HG03354 (cell line): ENCODE measurements around the gene COL26A1.

Experiments used
- ATAC-seq: cut with Tn5 transposase; IDR thresholded peaks from one replicate; pipeline ENCODE4 v1.9.1; 2021; ENCODE audit warnings: mild to moderate bottlenecking; ENCODE audit not compliant: unreplicated experiment, poor library complexity, severe bottlenecking

Gene COL26A1

DNA sequence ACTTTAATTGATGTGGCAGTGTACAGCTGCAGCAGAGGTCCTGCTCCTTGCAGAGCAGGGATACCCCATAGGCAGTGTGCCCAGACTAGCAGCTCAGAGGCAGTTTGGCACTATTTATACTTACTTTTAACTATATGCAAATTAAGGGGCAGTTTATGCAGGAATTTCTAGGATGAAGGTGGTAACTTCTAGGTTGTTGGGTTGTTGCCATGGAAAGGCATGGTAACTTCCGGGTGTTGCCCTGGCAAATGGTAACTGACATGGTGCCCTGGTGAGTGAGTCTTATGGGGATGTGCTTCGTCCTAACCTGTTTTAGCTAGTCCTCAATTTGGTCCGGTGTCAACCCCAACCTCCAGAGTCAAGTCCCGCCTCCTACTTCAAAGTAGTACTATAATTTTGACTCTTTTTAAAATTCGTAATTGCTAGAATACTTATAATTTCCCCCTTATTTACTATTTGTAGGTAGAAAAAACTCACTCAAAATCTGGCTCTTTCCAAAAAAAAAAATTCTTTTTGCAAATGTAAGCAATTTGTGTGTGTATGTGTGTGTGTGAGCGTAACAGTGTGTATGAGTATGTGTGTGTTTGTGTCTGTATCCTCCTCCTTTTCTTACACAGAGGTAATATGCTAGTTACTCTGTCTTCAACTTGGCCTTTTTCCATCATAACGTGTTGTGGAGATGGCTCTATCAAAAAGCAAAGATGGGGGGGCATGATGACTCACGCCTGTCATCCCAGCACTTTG, 5.9 kb downstream of the COL26A1 start:
- no peak for ATAC-seq

DNA sequence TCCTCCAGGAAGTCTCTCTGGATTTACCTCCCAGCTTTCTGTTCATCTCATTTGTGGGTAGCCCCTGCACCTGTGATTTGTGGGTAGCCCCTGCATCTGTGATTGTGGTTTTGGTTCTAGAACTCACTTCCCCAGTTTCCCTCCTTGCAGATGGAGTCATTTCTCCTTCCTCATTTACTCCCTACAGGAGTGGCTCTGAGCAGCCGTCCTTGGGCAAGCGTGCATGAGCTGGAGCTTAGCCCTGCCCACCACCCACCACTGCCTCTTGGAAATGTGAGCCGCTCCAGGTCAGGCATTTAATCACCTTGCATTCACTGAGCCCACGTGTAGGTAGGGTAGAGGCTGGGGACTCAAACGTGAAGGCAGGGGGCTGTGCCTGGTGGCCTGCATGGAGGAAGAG, 8.2 kb downstream of the COL26A1 start:
- ATAC-seq, result no peak

DNA sequence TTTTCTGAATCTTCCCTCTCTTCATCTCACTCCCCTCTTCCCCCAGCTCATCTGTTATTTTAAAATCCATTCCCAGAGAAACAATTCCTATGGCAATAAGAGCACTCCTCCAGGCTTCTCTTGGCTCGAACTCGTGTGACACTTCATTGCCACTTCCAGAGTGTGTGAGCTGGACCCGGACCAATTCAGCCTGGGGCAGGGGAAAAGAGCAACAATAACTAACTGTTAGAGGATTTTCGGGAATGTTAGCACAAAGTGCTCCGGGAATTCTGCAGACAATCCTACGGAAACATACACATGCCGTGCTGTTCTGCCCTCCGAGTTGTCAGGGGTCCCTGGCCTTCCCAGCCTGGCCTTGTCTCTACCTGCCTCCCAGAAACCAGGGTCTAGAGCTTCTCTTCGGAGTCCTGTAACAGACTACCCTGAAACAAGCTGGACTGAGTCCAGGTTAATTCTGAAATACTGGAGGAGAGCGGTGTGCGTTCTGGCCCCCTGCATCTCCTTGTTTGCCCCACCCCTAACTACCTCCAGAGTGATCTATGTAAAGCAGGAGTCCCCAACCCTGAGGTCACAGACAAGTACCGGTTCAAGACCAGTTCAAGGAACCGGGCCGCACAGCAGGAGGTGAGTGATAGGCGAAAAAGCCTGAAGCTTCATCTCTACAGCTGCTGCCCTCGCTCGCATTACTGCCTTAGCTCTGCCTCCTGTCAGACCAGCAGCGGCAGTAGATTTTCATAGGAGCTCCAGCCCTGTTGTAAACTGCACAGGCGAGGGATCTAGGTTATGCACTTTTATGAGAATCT, 11.3 kb downstream of the COL26A1 start:
- no peak for ATAC-seq

DNA sequence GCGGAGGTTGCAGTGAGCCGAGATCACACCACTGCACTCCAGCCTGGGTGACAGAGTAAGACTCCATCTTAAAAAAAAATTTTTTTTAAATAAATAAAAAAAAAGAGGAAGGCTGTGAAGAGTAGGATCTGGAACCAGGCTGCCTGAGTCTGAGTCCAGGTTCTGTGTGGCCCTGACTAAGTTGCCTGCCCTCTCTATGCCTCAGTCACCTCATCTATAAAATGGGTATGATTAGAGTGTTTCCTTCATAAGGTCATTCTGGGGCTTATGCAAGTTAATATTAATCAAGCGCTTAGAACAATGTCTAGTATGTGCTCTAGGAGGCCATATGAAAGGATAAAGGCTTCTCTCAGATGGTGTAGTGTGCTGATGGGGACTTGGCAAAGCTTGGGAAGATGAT, 12.3 kb downstream of the COL26A1 start:
- ATAC-seq, result no peak

DNA sequence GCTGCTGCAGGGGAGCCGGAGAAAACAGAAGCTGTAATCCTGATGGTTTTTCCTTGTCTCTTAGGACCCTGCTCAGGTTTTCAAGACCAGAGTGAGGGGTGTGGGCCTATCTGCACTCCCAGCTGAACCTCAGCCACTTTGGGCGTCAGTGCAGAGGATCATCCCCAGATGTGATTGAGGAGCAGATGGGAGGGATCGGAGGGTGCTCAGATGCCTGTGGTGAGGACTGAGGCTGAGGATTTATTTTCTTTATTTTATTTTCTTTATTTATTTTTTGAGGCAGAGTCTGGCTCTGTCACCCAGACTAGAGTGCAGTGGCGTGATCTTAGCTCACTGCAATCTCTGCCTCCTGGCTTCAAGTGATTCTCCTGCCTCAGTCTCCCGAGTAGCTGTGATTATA, 13.9 kb downstream of the COL26A1 start:
- ATAC-seq, result no peak

DNA sequence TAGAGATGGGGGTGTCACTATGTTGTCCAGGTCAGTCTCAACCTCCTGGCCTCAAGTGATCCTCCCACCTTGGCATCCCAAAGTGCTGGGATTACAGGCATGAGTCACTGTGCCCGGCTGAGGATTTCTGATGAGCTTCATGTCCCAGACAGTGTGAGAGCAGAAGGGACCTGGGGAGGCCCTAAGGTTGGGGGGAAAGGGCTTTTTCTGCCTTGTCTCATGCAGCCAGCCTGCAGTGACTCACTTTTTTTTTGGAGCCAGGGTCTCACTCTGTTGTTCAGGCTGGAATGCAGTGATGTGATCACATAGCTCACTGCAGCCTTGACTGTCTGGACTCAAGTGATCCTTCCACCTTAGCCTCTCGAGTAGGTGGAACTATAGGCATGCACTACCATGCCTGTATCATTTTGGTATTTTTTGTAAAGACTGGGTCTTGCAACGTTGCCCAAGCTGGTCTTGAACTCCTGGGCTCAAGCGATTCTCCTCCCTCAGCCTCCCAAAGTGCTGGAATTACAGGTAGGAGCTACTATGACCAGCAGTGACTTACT, 14.6 kb downstream of the COL26A1 start:
- ATAC-seq, result no peak

DNA sequence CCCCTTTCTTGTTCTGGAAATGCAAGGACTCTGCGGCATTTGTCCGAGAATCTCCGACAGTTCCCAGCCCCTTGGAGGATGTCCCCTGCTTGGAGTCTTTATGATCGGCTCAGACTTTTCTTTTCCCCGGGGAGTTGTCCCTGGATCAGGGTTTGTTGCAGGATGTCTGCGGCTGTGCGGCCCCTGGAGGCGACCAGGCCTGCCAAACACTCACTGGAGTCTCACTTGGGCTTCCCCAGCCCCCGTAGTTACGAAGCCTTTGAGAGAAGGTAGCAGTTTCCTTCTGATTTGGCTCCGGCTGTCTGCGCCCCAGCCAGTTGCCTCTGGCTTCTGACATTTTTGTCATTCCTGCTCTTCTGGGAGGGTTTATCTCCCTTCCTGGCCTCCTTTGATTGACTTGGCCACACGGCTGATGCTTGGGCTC, 16.1 kb downstream of the COL26A1 start:
- no peak for ATAC-seq

DNA sequence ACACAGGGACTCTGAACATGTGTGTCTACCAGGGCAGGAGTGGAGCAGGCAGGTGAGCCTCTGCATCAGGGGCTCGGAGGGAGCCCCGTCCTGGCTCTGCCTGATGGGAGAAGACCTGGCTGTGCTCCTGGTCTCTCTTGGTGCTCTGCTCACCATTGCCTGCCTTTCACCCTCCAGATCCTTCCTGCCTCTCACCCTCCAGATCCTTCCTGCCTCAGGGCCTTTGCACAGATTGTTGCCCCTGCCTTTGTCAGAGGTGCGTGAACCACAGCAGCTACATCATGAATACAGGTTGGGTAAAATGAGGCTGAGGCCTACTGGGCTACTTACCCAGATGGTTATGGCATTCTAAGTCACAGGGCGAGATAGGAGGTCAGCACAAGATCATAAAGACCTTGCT, 16.6 kb downstream of the COL26A1 start:
- no peak for ATAC-seq

DNA sequence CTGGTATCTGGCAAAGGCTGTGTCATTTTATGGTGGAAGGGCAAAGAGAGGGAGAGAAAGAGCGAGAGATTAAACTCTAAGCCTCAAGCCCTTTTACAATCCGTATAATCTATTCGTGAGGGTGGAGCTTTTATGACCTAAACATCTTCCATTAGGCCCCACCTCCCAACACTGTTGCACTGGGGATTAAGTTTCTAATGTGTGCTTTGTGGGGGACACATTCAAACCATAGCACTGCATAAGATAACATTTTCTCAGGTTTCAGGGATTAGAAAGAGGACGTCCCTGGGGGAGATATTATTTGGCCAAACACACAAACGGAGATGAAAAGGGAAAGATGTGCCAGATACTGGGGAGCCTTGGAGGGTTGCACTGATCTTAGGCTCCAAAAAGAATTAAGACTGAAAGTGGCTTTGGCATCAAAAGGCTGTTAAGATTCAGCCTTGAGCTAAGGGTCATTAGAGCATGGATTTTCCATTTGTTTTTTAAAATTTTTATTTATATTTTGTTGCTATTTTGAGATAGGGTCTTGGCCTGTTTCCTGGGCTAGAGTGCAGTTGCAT, 19.0 kb downstream of the COL26A1 start:
- no peak for ATAC-seq

DNA sequence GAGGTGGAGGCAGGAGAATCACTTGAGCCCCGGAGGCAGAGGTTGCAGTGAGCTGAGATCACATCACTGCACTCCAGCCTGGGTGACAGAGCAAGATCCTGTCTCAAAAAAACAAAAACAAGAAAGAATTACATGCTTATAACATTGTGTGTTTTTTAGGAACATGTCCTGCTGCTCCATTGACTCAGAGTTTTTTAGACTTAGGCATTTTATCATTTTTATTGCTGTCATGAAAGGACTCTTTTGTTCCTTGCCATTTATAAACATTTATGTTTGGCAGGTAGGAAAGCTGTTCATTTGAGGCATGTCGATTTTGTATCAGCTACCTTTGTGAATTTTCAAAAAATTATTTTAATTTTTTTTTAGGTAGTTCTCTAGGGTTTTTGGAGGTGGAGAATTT, 20.3 kb downstream of the COL26A1 start:
- no peak for ATAC-seq

DNA sequence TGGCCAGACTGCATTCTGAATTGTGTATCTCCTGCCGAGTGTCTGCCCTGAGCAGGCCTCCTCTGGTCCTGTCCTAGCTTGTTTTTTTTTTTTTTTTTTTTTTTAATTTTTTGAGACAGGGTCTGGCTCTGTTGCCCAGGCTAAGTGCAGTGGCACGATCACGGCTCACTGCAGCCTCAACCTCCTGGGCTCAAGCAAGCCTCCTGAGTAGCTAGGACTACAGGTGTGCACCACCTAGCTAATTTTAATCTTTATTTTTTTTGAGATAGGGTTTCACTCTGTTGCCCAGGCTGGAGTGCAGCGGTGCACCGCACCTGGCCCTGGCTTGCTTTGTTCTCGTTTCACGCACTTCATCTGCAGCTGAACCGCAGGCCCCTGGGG, 23.5 kb downstream of the COL26A1 start:
- no peak for ATAC-seq

DNA sequence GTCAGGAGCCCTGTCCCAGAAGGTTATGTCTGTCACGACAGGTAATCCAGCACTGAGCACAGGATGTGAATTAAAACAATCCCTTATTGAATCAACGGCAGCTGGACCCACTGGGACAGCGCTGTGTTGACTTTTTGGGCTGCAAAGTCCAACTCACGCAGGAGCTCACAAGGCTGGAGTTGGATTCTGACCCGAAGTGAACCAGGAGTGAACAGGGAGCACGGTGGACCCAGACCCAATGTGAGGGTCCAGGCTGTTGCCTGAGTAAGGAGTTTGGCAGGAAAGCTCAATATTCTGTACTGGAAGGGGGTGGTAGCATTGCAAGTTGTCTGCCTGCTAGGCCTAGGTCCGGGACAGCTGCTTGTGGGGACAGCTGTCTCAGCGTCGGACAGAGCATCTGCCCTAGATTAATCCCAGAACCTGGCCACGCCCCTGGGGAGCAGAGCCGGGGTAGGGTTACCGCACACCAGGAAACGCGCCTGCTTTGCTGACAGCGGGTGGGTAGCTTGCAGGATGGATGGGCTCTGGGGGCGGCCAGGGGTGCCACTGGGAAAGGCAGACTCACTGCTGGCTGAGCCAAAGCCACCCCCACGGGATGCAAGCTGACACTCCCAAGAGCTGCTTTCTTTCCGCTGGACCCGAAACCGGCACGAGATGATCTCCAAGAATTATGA, 24.0 kb downstream of the COL26A1 start:
- no peak for ATAC-seq

DNA sequence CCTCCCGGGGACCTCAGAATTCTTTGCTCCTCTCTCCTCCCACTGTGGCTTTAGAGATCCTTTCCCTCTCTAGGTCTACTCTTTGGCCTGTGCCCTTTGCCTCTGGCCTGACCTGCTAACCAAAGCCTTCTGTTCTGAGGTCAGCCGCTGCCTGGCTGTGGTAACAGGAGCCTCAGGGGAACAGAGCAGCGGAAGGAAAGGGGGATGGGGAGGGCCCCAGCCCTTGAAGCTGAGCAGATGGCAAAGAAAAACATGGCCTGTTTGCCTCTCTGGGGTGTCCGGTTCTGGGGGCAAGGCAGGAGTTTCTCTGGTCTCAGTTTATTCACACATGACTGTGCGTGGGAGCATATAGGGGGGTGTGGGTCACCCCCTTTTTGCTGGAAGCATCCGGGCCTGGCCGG, 28.2 kb downstream of the COL26A1 start:
- peak; percentile 95 for ATAC-seq

DNA sequence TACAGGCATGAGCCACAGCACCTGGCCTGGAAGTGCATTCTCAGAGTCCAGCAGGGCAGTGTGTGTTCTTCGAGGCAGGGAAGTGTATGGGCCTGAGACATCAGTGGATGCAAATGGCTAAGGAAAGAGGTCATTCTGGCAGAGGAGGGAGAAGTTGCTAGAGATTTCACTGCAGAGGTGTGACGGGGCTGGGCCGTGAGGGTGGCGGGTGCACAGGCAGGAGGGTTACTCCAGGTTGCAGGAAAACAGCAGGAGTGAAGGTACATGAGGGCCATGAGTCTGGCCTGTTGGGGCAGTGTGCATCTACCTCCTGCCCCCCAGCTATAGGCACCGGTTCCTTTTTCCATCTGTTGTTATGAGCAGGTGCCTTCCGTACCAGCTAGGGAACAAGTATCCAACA, 29.3 kb downstream of the COL26A1 start:
- ATAC-seq, result no peak

DNA sequence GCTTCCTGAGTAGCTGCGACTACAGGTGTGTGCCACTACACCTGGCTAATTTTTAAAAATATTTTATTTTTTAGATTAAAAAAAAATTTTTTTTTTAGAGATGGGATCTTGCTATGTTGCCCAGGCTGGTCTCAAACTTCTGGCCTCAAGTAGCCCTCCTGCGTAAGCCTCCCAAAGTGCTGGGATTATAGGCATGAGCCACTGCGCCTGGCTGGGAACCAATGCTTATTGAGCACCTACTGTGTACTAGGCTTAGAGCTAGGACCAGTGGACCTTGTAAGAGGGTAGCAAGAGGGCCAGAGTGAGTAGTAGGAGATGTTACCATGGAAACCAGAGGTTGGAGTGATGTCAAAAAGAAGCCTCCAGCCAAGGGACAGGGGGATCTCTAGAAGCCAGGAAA, 31.2 kb downstream of the COL26A1 start:
- no peak for ATAC-seq

DNA sequence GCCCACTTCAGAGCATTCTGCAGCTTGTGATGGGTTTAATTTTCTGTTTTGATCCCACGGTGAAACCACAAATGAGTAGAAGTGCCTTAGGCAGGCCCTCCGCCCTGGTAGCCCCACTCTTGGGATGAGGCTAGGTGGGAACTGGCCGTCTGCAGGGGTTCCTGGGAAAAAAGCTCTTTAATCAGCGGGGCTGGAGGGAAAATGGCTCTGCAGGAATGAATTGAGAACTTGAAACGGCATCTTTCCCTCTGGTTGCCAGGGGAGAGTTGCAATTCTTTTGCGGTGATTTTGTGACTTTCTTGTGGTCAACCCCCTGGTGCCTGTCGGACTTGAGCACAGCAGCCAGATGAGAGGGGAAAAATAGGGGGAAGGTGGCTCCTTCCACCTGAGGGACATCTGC, 32.7 kb downstream of the COL26A1 start:
- ATAC-seq, result no peak

DNA sequence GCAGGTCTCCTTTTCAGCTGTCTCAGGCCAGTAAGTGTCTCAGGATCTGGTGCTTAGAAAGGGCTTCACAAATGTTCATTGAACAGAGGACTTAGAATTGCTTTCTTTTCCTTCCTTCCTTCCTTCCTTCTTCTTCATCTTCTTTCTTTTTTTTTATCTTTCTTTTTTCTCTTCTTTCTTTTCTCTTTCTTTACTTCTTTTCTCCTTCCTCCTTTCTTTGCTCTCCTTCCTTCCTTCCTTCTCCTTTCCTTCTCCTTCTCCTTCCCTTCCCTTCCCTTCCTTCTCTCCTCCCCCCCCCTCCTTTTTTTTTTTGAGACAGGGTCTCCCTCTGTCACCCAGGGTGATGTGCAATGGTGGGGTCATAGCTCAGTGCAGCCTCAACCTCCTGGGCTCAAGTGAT, 34.6 kb downstream of the COL26A1 start:
- ATAC-seq, result no peak

DNA sequence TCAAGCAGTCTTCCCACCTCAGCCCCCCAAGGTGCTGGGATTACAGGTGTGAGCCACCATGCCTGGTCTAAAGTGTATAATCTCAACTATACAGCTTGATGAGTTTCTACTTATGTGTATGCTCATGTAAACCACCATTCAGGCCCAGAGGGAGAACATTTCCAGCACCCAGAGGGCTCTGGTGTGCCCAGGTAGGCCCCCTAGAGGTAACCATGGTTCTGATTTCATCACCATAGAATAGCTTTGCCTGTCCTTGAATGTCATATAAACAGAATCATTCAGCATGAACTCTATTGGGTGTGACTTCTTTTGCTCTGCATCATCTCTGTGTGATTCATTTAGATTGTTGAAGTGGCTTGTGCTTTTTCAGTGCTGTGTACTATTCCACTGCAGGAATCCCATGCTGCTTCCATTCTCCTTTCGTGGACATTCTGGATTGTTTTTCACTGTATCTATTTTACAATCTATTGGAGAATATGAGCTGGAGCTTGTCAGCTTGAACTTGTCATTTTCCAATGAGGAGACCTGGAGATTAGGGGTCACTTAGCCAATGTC, 35.2 kb downstream of the COL26A1 start:
- ATAC-seq, result no peak

DNA sequence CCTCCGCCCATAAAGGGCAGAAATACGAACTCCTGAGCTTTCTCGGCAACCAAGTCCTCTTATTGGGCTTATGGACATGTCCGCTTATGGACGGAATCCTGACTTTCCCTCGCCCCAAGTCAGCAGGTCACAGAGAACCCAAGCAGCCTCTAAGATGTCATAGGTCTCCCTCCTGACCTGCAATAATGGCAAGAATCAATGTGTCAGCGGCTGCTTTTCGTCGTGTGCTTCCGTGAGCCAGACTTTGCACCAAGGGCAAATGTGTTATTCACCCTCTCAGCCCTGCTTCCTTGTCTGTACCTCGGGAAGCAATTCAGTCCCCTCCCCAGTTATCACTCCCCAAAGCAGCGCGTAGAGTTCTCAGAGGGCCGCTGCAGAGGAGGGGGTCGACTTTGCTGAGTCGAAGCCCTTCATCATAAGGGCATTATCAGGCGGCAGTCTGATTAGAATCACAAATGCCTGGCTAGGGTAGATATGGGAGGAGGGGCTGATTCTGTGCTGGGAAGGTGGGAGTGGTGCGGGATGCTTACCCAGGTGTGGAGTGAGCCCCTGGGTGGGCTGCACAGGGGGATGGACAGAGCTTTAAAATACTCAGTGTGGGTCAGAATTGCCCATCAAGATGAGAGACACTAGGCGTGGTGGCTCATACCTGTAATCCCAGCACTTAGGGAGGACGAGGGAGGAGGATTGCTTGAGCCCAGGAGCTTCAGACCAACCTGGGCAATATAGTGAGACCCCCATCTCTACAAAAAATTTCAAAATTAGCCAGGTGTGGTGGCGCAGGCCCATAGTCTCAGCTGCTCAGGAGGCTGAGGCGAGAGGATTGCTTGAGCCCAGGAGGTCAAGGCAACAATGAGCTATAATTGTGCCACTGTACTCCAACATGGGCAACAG, 36.0 kb downstream of the COL26A1 start:
- ATAC-seq, result no peak
